Tibial artery (tissue), 4 donors: ENCODE data around the gene YPEL1.
A peak's percentile ranks its signal among the peaks of the same experiment; 100 is the strongest.

Source experiments
- DNase-seq, 2 donors: peaks; one replicate each; pipeline ENCODE4 v3.0.0-alpha.2; 2019
- H3K27ac ChIP-seq, 2 donors: fragments of 200-600 bp; sonication (generic) in 1 of 2; 1 replicate in 1 of 2; 2 replicates in 1 of 2; pipeline ENCODE4 v1.5.1; 2018 to 2019; ENCODE audit warnings: mild to moderate bottlenecking in 1 of 2
- H3K27me3 ChIP-seq, 2 donors: fragments of 200-600 bp; sonication (generic) in 1 of 2; one replicate each; pipeline versions ENCODE4 v1.5.1 to v1.6.0; 2016 to 2019
- H3K36me3 ChIP-seq, 3 donors: fragments of 200-600 bp; sonication (generic) in 2 of 3; one replicate each; pipeline ENCODE4 v1.5.1; 2016 to 2019; ENCODE audit warnings: mild to moderate bottlenecking in 2 of 3
- H3K4me1 ChIP-seq, 4 donors: fragments of 200-600 bp; sonication (generic) in 2 of 4; 1 replicate in 3 of 4; 2 replicates in 1 of 4; pipeline ENCODE4 v1.5.1; 2016 to 2019
- H3K4me3 ChIP-seq, 2 donors: fragments of 200-600 bp; sonication (generic) in 1 of 2; 1 replicate in 1 of 2; 2 replicates in 1 of 2; pipeline ENCODE4 v1.5.1; 2018 to 2019; ENCODE audit warnings: mild to moderate bottlenecking in 2 of 2
- H3K9me3 ChIP-seq, 3 donors: fragments of 200-600 bp; sonication (generic) in 1 of 3; one replicate each; pipeline ENCODE4 v1.5.1; 2016 to 2019
- CTCF ChIP-seq, 2 experiments: fragments of 200-600 bp in 1 of 2; fragments of 450-650 bp in 1 of 2; IDR thresholded peaks; one replicate each; pipeline ENCODE4 v1.5.1; 2017 to 2019; ENCODE audit warnings: antibody characterized with exemption in 2 of 2, mild to moderate bottlenecking in 1 of 2, moderate library complexity in 1 of 2
- intact Hi-C: fragments of 100-400 bp; cut with DNase I; formaldehyde crosslinking; loops from one replicate; pipeline ENCODE4 v1.15.0; 2023; ENCODE audit warnings: low total_unique reads

The YPEL1 gene

GRCh38 chr22:21686634-21687393 is 48.8 kb downstream of the YPEL1 start:
- no peaks in the 10 kb centered on the region for H3K27me3 ChIP-seq
- intact Hi-C loops: no loop called here
- H3K9me3 ChIP-seq: no peaks in the 10 kb centered on the region
- TF ChIP-seq CTCF (IDR thresholded peaks at IDR 0.05): no peak
- no peak overlapping the region for H3K4me3 ChIP-seq
- H3K4me1 ChIP-seq: no peaks in the 10 kb centered on the region
- DNase-seq: no peak
- no peak overlapping the region for H3K27ac ChIP-seq
- H3K36me3 ChIP-seq: peaks cover 59 to 94% (median 78%) of the 10 kb centered on the region in 3 donors

GRCh38 chr22:21686193-21686608 is 49.4 kb downstream of the YPEL1 start:
- no peak for TF ChIP-seq CTCF (IDR thresholded peaks at IDR 0.05)

GRCh38 chr22:21685164-21685513 is 50.5 kb downstream of the YPEL1 start:
- intact Hi-C loops: no loop called here
- DNase-seq: no peak
- H3K4me3 ChIP-seq: no peak overlapping the region
- no peak for TF ChIP-seq CTCF (IDR thresholded peaks at IDR 0.05)
- no peak overlapping the region for H3K27ac ChIP-seq
- no peaks in the 10 kb centered on the region for H3K9me3 ChIP-seq
- H3K4me1 ChIP-seq: no peaks in the 10 kb centered on the region
- H3K27me3 ChIP-seq: no peaks in the 10 kb centered on the region
- peaks cover 57 to 90% (median 82%) of the 10 kb centered on the region in 3 donors for H3K36me3 ChIP-seq

More at GRCh38 chr22:21686193-21686608, 49.4 kb downstream of the YPEL1 start:
- H3K27me3 ChIP-seq: no peaks in the 10 kb centered on the region
- no peak overlapping the region for H3K4me3 ChIP-seq
- no peaks in the 10 kb centered on the region for H3K9me3 ChIP-seq
- H3K36me3 ChIP-seq: peaks cover 56 to 94% (median 78%) of the 10 kb centered on the region in 3 donors
- H3K27ac ChIP-seq: no peak overlapping the region
- intact Hi-C loops: no loop called here
- DNase-seq: peak in 1 of 2 donors; percentile 61
- no peaks in the 10 kb centered on the region for H3K4me1 ChIP-seq

GRCh38 chr22:21684492-21685163 is 51.0 kb downstream of the YPEL1 start:
- Histone ChIP-seq H3K27me3 (no peaks in the 10 kb centered on the region), H3K36me3 (peaks cover 57 to 85% (median 80%) of the 10 kb centered on the region in 3 donors), H3K4me3 (no peak overlapping the region), H3K9me3 (no peaks in the 10 kb centered on the region), H3K27ac (no peak overlapping the region), H3K4me1 (no peaks in the 10 kb centered on the region)
- no peak for TF ChIP-seq CTCF (IDR thresholded peaks at IDR 0.05)
- peak in 1 of 2 donors; percentile 61 for DNase-seq
- intact Hi-C loops: no loop called here

- TF ChIP-seq CTCF (IDR thresholded peaks at IDR 0.05): no peak
- H3K27ac ChIP-seq: no peak overlapping the region
- no peaks in the 10 kb centered on the region for H3K9me3 ChIP-seq
- intact Hi-C loops: no loop called here
- H3K4me3 ChIP-seq: no peak overlapping the region
- H3K27me3 ChIP-seq: no peaks in the 10 kb centered on the region
- H3K36me3 ChIP-seq: peaks cover 51 to 76% (median 68%) of the 10 kb centered on the region in 3 donors
- H3K4me1 ChIP-seq: no peaks in the 10 kb centered on the region
- DNase-seq: no peak
Observed at GRCh38 chr22:21683401-21683811, 52.2 kb downstream of the YPEL1 start.
